GM12891 (cell line): Measurements from ENCODE around the gene SSBP2.
A peak's percentile ranks its signal among the peaks of the same experiment; 100 is the strongest.
"Not testable (repeated sequence)": the region's sequence is repeated elsewhere in the genome, so short reads cannot be mapped to it uniquely, and the experiment has no call there.

Experiments used
- DNase-seq: peaks from one replicate; pipeline ENCODE4 v3.0.0; 2011; ENCODE audit warnings: low spot score; ENCODE audit not compliant: insufficient read length
- FAIRE-seq: peaks from 2 replicates; lab custom pipeline; 2011; peaks lifted over from hg19 to GRCh38; lab: Jason Lieb, UNC
- PAX5 ChIP-seq: IDR thresholded peaks from 2 replicates; pipeline ENCODE4 v1.6.1; 2011; ENCODE audit warnings: low read length, moderate library complexity, mild to moderate bottlenecking; ENCODE audit not compliant: insufficient read depth, severe bottlenecking
- POLR2A ChIP-seq: IDR thresholded peaks from 2 replicates; pipeline ENCODE4 v1.6.1; 2011; ENCODE audit warnings: low read depth, low read length, control low read depth
- POLR2AphosphoS5 ChIP-seq: IDR thresholded peaks from 2 replicates; pipeline ENCODE4 v1.6.1; 2011; ENCODE audit warnings: low read depth, low read length, control low read depth
- POU2F2 ChIP-seq: IDR thresholded peaks from 2 replicates; pipeline ENCODE4 v1.6.1; 2011; ENCODE audit warnings: low read depth, mild to moderate bottlenecking, control low read depth, low read length, moderate library complexity
- SPI1 ChIP-seq: IDR thresholded peaks from 2 replicates; pipeline ENCODE4 v1.6.1; 2011; ENCODE audit warnings: low read depth, low read length, control low read depth
- TAF1 ChIP-seq: IDR thresholded peaks from 2 replicates; pipeline ENCODE4 v1.6.1; 2011; ENCODE audit warnings: low read depth, low read length, control low read depth

SSBP2 gene

GRCh38 chr5:81721049-81721448, 29.8 kb downstream of the SSBP2 start:
- DNase-seq (no peak), FAIRE-seq (no peak)
- TF ChIP-seq POU2F2 = no peak
- no peak for TF ChIP-seq POLR2A
- no peak for TF ChIP-seq PAX5
- no peak for TF ChIP-seq SPI1
- no peak for TF ChIP-seq TAF1
- no peak for TF ChIP-seq POLR2AphosphoS5

DNA sequence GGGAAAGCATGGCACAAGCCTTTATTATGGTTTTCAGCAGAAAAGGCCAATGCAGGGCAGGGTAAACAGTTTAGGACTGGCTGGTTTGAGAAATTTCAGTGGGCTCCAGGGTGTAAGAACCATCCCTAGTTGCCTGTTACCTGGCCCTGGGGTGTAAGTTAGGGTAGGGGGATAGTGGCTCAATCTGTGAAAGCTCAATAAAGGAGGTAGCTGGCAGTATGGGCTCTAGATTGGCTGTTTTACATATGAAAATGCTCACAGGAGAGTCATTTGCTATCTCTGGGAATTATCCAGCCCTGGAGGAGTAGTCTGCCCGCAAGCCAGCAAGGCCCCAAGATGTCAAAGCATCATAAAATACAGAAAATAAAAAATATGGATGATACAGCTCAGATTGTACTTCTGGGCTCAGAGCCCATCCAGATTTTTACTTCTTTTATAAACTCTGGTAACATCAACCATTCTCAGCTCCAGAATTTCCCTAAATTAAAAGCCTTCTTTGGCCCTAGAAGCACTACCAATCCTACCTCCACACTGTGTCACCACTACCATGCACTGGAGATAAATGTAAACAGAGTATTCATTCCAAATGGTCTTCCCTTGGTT, 31.1 kb downstream of the SSBP2 start:
- DNase-seq (no peak), FAIRE-seq (no peak)
- TF ChIP-seq POLR2A = no peak
- TF ChIP-seq POLR2AphosphoS5 = no peak
- no peak for TF ChIP-seq TAF1
- TF ChIP-seq POU2F2 = no peak
- TF ChIP-seq PAX5 = no peak
- no peak for TF ChIP-seq SPI1

DNA sequence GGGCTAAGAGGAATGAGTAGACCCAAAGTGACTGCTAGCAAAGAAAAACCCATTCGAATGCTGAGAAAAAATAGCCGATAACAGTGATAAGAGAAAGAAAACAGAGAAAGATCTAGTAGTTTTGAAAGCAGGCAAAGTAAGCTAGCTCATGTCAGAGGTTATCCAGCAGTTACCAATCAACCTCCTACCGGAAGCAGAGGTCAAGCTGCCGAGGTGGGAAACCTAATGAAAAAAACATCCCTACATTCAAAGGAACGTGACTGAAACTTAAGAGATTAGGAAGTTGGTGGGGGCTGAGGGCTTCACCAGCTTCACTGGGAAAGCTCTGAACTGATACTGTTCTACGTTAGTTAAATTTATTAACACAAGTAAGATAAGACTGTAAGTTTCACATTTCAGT, 32.6 kb downstream of the SSBP2 start:
- DNase-seq (no peak), FAIRE-seq (peak; percentile 35)
- TF ChIP-seq SPI1 = no peak
- no peak for TF ChIP-seq POLR2AphosphoS5
- no peak for TF ChIP-seq POU2F2
- no peak for TF ChIP-seq POLR2A
- TF ChIP-seq PAX5 = no peak
- no peak for TF ChIP-seq TAF1

GRCh38 chr5:81717860-81718259, 33.0 kb downstream of the SSBP2 start:
- FAIRE-seq = no peak
- TF ChIP-seq TAF1 (no peak), PAX5 (no peak), POLR2AphosphoS5 (no peak), POU2F2 (no peak), POLR2A (no peak), SPI1 (no peak)
- DNase-seq = no peak

GRCh38 chr5:81717226-81717625, 33.7 kb downstream of the SSBP2 start:
- no peak for DNase-seq
- TF ChIP-seq POU2F2 (no peak), PAX5 (no peak), POLR2A (no peak), SPI1 (no peak), POLR2AphosphoS5 (no peak), TAF1 (no peak)
- FAIRE-seq = no peak

DNA sequence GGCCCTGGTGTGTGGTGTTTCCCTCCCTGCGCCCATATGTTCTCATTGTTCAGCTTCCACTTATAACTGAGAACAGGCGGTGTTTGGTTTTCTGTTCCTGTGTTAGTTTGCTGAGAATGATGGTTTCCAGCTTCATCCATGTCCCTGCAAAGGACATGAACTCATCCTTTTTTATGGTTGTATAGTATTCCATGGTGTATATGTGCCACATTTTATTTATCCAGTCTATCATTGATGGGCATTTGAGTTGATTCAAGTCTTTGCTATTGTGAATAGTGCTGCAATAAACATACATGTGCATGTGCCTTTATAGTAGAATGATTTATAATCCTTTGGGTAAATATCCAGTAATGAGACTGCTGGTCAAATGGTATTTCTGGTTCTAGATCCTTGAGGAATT, 36.8 kb downstream of the SSBP2 start:
- DNase-seq, FAIRE-seq: not testable (repeated sequence)

GRCh38 chr5:81708889-81709288, 42.0 kb downstream of the SSBP2 start:
- DNase-seq = no peak
- TF ChIP-seq POU2F2 (no peak), POLR2AphosphoS5 (no peak)
- FAIRE-seq = no peak

DNA sequence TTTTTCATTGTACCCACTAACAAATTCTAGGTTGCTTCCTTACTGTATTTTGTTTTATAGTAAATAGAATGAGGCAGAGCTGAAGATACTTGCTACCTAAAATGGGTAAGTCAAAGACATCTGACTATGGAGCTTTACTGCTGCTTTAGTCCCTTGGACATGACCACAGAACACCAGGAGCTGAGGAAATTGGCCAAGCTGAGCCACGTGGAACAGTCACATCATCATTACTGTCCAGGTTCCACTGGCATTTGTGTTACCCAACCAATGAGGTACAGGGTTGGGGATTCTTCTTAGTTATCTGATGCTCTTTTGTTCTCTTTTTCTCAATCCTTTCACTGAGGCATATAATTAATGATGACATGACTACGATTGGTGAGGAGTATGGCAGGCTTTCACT, 47.1 kb downstream of the SSBP2 start:
- FAIRE-seq (no peak), DNase-seq (no peak)
- TF ChIP-seq TAF1 (no peak), SPI1 (no peak), POU2F2 (no peak), PAX5 (no peak), POLR2AphosphoS5 (no peak)

DNA sequence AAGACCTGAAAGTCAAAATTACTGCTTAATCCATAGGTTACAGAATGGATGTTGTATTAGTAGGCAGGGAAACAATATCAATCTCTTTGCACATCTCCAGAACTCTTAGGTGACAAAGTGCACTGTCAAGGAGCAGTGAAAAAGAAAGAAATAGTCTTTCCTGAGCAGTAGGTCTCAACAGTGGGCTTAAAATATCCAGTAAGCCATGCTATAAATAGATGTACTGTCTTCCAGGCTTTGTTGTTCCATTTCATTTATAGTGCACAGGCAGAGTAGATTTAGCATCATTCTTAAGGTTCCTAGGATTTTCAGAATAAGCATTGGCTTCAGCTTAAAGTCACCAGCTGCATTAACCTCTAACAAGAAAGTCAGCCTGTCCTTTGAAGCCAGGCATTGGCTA, 50.7 kb downstream of the SSBP2 start:
- no peak for FAIRE-seq
- no peak for TF ChIP-seq SPI1
- no peak for TF ChIP-seq POLR2AphosphoS5
- no peak for TF ChIP-seq POU2F2
- no peak for TF ChIP-seq PAX5
- TF ChIP-seq POLR2A = no peak
- no peak for TF ChIP-seq TAF1
- no peak for DNase-seq

DNA sequence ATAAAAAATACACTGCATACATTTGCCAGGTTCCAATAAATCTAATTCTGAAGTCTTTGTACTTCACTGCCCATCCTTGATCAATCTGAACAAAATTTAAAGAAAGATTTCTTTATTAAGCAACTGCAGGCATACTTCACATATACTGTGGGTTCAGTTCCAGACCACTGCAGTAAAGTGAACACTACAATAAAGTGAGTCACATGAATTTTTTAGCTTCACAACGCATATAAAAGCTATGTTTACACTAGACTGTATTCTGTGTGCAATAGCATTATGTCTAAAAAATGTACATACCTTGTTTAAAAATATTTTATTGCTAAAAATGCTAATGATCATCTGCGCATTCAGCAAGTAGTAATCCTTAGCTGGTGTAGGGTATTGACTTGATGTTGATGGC, 52.1 kb downstream of the SSBP2 start:
- no peak for FAIRE-seq

More for the DNA sequence above, 52.1 kb downstream of the SSBP2 start:
- TF ChIP-seq SPI1 = no peak
- TF ChIP-seq POU2F2 = no peak
- no peak for TF ChIP-seq PAX5
- TF ChIP-seq TAF1 = no peak
- no peak for TF ChIP-seq POLR2A
- no peak for TF ChIP-seq POLR2AphosphoS5
- no peak for DNase-seq
